ENCODE measurements around the gene SORBS1. TPM values are rescaled to one million over a fixed set of nuclear protein-coding genes. Genes with fewer than 3 reads are reported as not detected.

The SORBS1 gene
- total RNA-seq, 1 experiment from 2014 or later, result 4.1 TPM

Other genes with a start within 250 kb of the SORBS1 start
- gene ALDH18A1, start 95.3 kb upstream of the SORBS1 start, total RNA-seq (2014; rRNA removed), result 63.4 and 70.3 TPM in 2 replicates
- gene TCTN3, start 132.6 kb upstream of the SORBS1 start, total RNA-seq (2014; rRNA removed), result 14.5 and 21.8 TPM in 2 replicates
- gene ENTPD1, start 194.8 kb upstream of the SORBS1 start, total RNA-seq (2014; rRNA removed), result not detected in 2 replicates